HEK293 (cell line): ENCODE data around the gene HRAS.

Experiments
- HOXA7 ChIP-seq: sonication (generic); formaldehyde crosslinking; IDR thresholded peaks from 2 replicates; pipeline ENCODE4 v1.8.1; 2022; ENCODE audit warnings: missing genetic modification reagents, borderline replicate concordance
- HOXD13 ChIP-seq: sonication (generic); formaldehyde crosslinking; IDR thresholded peaks from 2 replicates; pipeline ENCODE4 v1.8.0; 2022; ENCODE audit warnings: missing genetic modification reagents, borderline replicate concordance
- IKZF3 ChIP-seq: fragments of 450-650 bp; IDR thresholded peaks from 2 replicates; pipeline ENCODE4 v1.5.0; 2018; ENCODE audit warnings: missing biosample characterization, mild to moderate bottlenecking, missing genetic modification characterization, moderate library complexity
- KLF7 ChIP-seq: fragments of 450-650 bp; formaldehyde crosslinking; IDR thresholded peaks from 2 replicates; pipeline ENCODE4 v1.5.1; 2016; ENCODE audit warnings: missing biosample characterization, missing genetic modification characterization, borderline replicate concordance
- KLF9 ChIP-seq: fragments of 450-650 bp; formaldehyde crosslinking; IDR thresholded peaks from 2 replicates; pipeline ENCODE4 v1.5.1; 2016; ENCODE audit warnings: missing biosample characterization, missing genetic modification characterization, low read depth
- SP7 ChIP-seq: fragments of 450-650 bp; formaldehyde crosslinking; IDR thresholded peaks from 2 replicates; pipeline ENCODE4 v1.5.1; 2016; ENCODE audit warnings: missing biosample characterization, missing genetic modification characterization
- WT1 ChIP-seq: fragments of 450-650 bp; formaldehyde crosslinking; IDR thresholded peaks from 2 replicates; pipeline ENCODE4 v1.5.1; 2016; ENCODE audit warnings: missing biosample characterization, missing genetic modification characterization
- ZBTB7A ChIP-seq: fragments of 450-650 bp; formaldehyde crosslinking; IDR thresholded peaks from 2 replicates; pipeline ENCODE4 v1.5.1; 2016; ENCODE audit warnings: low read depth, missing biosample characterization, missing genetic modification characterization
- ZNF175 ChIP-seq: fragments of 450-650 bp; formaldehyde crosslinking; IDR thresholded peaks from 2 replicates; pipeline ENCODE4 v1.5.1; 2016; ENCODE audit warnings: missing biosample characterization, missing genetic modification characterization
- ZNF221 ChIP-seq: fragments of 450-650 bp; formaldehyde crosslinking; IDR thresholded peaks from 2 replicates; pipeline ENCODE4 v1.5.1; 2017; ENCODE audit warnings: missing biosample characterization, missing genetic modification characterization, borderline replicate concordance
- ZNF350 ChIP-seq: fragments of 450-650 bp; formaldehyde crosslinking; IDR thresholded peaks from 2 replicates; pipeline ENCODE4 v1.5.0; 2017; ENCODE audit warnings: missing biosample characterization, mild to moderate bottlenecking, missing genetic modification characterization
- ZNF366 ChIP-seq: fragments of 450-650 bp; formaldehyde crosslinking; conservative IDR thresholded peaks from 2 replicates; pipeline ENCODE4 v1.5.1; 2016; ENCODE audit warnings: missing biosample characterization, missing genetic modification characterization
- ZNF391 ChIP-seq: fragments of 450-650 bp; formaldehyde crosslinking; IDR thresholded peaks from 2 replicates; pipeline ENCODE4 v1.5.1; 2016; ENCODE audit warnings: low read depth, missing biosample characterization, missing genetic modification characterization, borderline replicate concordance
- ZNF416 ChIP-seq: fragments of 450-650 bp; formaldehyde crosslinking; IDR thresholded peaks from 2 replicates; pipeline ENCODE4 v1.5.1; 2016; ENCODE audit warnings: missing biosample characterization, missing genetic modification characterization
- ZNF529 ChIP-seq: fragments of 450-650 bp; formaldehyde crosslinking; IDR thresholded peaks from 2 replicates; pipeline ENCODE4 v1.5.1; 2017; ENCODE audit warnings: missing genetic modification characterization, missing biosample characterization; ENCODE audit not compliant: insufficient replicate concordance
- ZNF548 ChIP-seq: fragments of 450-650 bp; formaldehyde crosslinking; IDR thresholded peaks from 2 replicates; pipeline ENCODE4 v1.5.1; 2016; ENCODE audit warnings: missing biosample characterization, missing genetic modification characterization
- ZNF561 ChIP-seq: fragments of 450-650 bp; IDR thresholded peaks from 2 replicates; pipeline ENCODE4 v1.5.1; 2018; ENCODE audit warnings: missing biosample characterization, missing genetic modification characterization, borderline replicate concordance
- ZNF585B ChIP-seq: fragments of 450-650 bp; formaldehyde crosslinking; IDR thresholded peaks from 2 replicates; pipeline ENCODE4 v1.5.1; 2016; ENCODE audit warnings: missing biosample characterization, missing genetic modification characterization
- ZNF600 ChIP-seq: fragments of 450-650 bp; formaldehyde crosslinking; IDR thresholded peaks from 2 replicates; pipeline ENCODE4 v1.5.1; 2016; ENCODE audit warnings: missing biosample characterization, missing genetic modification characterization
- ZNF624 ChIP-seq: fragments of 450-650 bp; formaldehyde crosslinking; IDR thresholded peaks from 2 replicates; pipeline ENCODE4 v1.5.1; 2017; ENCODE audit warnings: missing biosample characterization, missing genetic modification characterization
- ZNF626 ChIP-seq: fragments of 450-650 bp; sonication (Bioruptor Pico); formaldehyde crosslinking; IDR thresholded peaks from 2 replicates; pipeline ENCODE4 v1.5.1; 2018; ENCODE audit warnings: missing biosample characterization, missing genetic modification characterization, inconsistent platforms
- ZNF747 ChIP-seq: fragments of 450-650 bp; formaldehyde crosslinking; IDR thresholded peaks from 2 replicates; pipeline ENCODE4 v1.5.1; 2016; ENCODE audit warnings: missing biosample characterization, missing genetic modification characterization
- ZSCAN16 ChIP-seq: fragments of 450-650 bp; formaldehyde crosslinking; IDR thresholded peaks from 2 replicates; pipeline ENCODE4 v1.5.1; 2016; ENCODE audit warnings: missing biosample characterization, missing genetic modification characterization
- TF ChIP-seq, protein P1 (sequence below): fragments of 450-650 bp; formaldehyde crosslinking; IDR thresholded peaks from 2 replicates; pipeline ENCODE4 v1.5.1; 2016; ENCODE audit warnings: missing biosample characterization, missing genetic modification characterization, borderline replicate concordance
- TF ChIP-seq, protein P2 (sequence below): fragments of 450-650 bp; formaldehyde crosslinking; IDR thresholded peaks from 2 replicates; pipeline ENCODE4 v1.5.1; 2016; ENCODE audit warnings: missing biosample characterization, missing genetic modification characterization
- TF ChIP-seq, protein P3 (sequence below): fragments of 450-650 bp; formaldehyde crosslinking; conservative IDR thresholded peaks from 2 replicates; pipeline ENCODE4 v1.5.1; 2016; ENCODE audit warnings: low read depth, missing biosample characterization, missing genetic modification characterization
- TF ChIP-seq, protein P4 (sequence below): fragments of 450-650 bp; formaldehyde crosslinking; IDR thresholded peaks from 2 replicates; pipeline ENCODE4 v1.5.1; 2016; ENCODE audit warnings: missing biosample characterization, missing genetic modification characterization, low read depth
- TF ChIP-seq, protein P5 (sequence below): fragments of 450-650 bp; formaldehyde crosslinking; IDR thresholded peaks from 2 replicates; pipeline ENCODE4 v1.5.1; 2016; ENCODE audit warnings: missing biosample characterization, missing genetic modification characterization

Gene HRAS

DNA sequence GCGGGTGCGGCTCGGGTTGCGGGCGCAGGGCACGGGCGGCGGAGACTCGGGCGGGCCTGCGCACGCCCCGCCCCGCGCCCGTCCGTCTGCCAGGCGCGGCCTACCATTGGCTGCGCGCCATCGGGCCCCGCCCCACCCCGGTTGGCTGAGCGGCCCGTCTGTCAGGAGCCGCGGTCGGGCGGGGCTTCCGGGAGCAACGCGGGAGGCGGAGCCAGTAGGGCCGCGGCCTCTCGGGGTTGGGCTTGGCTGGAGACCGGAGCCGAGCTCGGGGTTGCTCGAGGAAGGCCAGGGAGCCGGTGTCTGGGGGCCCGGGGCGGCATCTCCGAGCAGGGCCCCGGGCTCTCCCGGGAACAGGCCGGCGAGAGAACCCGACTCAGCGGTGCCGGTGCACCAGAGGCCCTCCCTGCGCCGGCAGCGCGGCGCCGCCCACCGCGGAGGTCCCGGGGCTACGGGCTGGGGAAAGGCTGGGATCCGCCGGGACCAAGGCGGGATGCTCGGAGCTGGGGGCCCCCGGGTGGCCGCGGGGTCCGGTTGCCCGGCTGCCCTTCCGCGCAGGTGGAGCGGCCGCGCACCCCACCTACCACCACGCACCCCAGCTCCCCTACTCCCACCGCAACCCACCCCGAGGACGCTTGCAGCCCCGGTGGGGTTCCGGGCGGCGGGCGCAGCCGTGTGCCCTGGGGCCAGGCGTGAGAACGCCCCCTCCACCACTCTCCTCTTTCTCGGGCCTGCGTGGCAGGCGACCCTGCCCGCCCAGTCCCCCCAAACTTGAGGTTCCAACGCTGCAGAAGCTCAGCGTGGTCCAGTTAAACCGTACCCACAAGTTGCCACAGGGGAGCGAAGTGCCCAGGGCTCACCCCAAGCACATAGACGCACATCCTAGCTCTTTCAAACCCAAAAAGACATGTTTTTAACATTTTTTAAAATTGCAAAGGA, at the start of gene HRAS (continued):
- TF ChIP-seq, protein P1, sequence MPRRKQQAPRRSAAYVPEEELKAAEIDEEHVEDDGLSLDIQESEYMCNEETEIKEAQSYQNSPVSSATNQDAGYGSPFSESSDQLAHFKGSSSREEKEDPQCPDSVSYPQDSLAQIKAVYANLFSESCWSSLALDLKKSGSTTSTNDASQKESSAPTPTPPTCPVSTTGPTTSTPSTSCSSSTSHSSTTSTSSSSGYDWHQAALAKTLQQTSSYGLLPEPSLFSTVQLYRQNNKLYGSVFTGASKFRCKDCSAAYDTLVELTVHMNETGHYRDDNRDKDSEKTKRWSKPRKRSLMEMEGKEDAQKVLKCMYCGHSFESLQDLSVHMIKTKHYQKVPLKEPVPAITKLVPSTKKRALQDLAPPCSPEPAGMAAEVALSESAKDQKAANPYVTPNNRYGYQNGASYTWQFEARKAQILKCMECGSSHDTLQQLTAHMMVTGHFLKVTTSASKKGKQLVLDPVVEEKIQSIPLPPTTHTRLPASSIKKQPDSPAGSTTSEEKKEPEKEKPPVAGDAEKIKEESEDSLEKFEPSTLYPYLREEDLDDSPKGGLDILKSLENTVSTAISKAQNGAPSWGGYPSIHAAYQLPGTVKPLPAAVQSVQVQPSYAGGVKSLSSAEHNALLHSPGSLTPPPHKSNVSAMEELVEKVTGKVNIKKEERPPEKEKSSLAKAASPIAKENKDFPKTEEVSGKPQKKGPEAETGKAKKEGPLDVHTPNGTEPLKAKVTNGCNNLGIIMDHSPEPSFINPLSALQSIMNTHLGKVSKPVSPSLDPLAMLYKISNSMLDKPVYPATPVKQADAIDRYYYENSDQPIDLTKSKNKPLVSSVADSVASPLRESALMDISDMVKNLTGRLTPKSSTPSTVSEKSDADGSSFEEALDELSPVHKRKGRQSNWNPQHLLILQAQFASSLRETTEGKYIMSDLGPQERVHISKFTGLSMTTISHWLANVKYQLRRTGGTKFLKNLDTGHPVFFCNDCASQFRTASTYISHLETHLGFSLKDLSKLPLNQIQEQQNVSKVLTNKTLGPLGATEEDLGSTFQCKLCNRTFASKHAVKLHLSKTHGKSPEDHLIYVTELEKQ (tag by site-specific recombination) = no peak
- TF ChIP-seq ZNF350 (tag by site-specific recombination) = no peak
- TF ChIP-seq ZNF561 (tag by site-specific recombination) = no peak
- TF ChIP-seq, protein P2, sequence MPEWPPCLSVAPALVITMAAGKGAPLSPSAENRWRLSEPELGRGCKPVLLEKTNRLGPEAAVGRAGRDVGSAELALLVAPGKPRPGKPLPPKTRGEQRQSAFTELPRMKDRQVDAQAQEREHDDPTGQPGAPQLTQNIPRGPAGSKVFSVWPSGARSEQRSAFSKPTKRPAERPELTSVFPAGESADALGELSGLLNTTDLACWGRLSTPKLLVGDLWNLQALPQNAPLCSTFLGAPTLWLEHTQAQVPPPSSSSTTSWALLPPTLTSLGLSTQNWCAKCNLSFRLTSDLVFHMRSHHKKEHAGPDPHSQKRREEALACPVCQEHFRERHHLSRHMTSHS (tag by site-specific recombination) = no peak
- TF ChIP-seq KLF7 = no peak
- no peak for TF ChIP-seq ZSCAN16 (tag by site-specific recombination)
- no peak for TF ChIP-seq ZNF529 (tag by site-specific recombination)
- TF ChIP-seq ZNF366 (tag by site-specific recombination) = no peak
- TF ChIP-seq, protein P3, sequence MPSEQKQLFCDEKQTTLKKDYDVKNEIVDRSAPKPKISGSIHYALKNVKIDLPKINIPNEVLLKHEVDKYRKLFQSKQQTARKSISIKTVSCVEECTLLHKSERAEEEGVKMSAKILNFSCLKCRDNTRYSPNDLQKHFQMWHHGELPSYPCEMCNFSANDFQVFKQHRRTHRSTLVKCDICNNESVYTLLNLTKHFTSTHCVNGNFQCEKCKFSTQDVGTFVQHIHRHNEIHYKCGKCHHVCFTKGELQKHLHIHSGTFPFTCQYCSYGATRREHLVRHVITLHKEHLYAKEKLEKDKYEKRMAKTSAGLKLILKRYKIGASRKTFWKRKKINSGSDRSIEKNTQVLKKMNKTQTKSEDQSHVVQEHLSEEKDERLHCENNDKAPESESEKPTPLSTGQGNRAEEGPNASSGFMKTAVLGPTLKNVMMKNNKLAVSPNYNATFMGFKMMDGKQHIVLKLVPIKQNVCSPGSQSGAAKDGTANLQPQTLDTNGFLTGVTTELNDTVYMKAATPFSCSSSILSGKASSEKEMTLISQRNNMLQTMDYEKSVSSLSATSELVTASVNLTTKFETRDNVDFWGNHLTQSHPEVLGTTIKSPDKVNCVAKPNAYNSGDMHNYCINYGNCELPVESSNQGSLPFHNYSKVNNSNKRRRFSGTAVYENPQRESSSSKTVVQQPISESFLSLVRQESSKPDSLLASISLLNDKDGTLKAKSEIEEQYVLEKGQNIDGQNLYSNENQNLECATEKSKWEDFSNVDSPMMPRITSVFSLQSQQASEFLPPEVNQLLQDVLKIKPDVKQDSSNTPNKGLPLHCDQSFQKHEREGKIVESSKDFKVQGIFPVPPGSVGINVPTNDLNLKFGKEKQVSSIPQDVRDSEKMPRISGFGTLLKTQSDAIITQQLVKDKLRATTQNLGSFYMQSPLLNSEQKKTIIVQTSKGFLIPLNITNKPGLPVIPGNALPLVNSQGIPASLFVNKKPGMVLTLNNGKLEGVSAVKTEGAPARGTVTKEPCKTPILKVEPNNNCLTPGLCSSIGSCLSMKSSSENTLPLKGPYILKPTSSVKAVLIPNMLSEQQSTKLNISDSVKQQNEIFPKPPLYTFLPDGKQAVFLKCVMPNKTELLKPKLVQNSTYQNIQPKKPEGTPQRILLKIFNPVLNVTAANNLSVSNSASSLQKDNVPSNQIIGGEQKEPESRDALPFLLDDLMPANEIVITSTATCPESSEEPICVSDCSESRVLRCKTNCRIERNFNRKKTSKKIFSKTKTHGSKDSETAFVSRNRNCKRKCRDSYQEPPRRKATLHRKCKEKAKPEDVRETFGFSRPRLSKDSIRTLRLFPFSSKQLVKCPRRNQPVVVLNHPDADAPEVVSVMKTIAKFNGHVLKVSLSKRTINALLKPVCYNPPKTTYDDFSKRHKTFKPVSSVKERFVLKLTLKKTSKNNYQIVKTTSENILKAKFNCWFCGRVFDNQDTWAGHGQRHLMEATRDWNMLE (tag by site-specific recombination) = no peak
- no peak for TF ChIP-seq ZNF624 (tag by site-specific recombination)
- no peak for TF ChIP-seq ZNF548
- TF ChIP-seq ZNF175 (tag by site-specific recombination) = no peak
- TF ChIP-seq SP7 (tag by site-specific recombination) = no peak
- no peak for TF ChIP-seq ZNF221 (tag by site-specific recombination)
- TF ChIP-seq IKZF3 = peak; percentile 42; the same call in 1 of the 2 replicates
- TF ChIP-seq ZNF747 = no peak
- 0 out of 2 replicates have a peak, but pooled peaks have one; percentile 35 for TF ChIP-seq KLF9 (tag by site-specific recombination)
- no peak for TF ChIP-seq ZNF626 (tag by site-specific recombination)
- no peak for TF ChIP-seq ZBTB7A (tag by site-specific recombination)
- no peak for TF ChIP-seq HOXD13 (CRISPR knock-in tag)
- TF ChIP-seq WT1 (tag by site-specific recombination) = no peak
- TF ChIP-seq ZNF585B = no peak
- TF ChIP-seq ZNF600 = no peak
- TF ChIP-seq, protein P4, sequence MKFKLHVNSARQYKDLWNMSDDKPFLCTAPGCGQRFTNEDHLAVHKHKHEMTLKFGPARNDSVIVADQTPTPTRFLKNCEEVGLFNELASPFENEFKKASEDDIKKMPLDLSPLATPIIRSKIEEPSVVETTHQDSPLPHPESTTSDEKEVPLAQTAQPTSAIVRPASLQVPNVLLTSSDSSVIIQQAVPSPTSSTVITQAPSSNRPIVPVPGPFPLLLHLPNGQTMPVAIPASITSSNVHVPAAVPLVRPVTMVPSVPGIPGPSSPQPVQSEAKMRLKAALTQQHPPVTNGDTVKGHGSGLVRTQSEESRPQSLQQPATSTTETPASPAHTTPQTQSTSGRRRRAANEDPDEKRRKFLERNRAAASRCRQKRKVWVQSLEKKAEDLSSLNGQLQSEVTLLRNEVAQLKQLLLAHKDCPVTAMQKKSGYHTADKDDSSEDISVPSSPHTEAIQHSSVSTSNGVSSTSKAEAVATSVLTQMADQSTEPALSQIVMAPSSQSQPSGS (tag by site-specific recombination) = no peak
- TF ChIP-seq HOXA7 (CRISPR knock-in tag) = no peak
- TF ChIP-seq ZNF416 (tag by site-specific recombination) = no peak
- TF ChIP-seq, protein P5, sequence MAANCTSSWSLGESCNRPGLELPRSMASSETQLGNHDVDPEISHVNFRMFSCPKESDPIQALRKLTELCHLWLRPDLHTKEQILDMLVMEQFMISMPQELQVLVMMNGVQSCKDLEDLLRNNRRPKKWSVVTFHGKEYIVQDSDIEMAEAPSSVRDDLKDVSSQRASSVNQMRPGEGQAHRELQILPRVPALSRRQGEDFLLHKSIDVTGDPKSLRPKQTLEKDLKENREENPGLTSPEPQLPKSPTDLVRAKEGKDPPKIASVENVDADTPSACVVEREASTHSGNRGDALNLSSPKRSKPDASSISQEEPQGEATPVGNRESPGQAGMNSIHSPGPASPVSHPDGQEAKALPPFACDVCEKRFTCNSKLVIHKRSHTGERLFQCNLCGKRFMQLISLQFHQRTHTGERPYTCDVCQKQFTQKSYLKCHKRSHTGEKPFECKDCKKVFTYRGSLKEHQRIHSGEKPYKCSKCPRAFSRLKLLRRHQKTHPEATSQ = no peak
- TF ChIP-seq ZNF391 (tag by site-specific recombination) = no peak
